ENCODE data around the gene PPP1R8. TPM values are rescaled to one million over a fixed set of nuclear protein-coding genes. Genes with fewer than 3 reads are reported as not detected.

Gene PPP1R8
- total and polyA plus RNA-seq, 2 donors (not counting 1 experiment from before 2014, with no cell fraction given): 42.2 to 48.9 TPM

DNA sequence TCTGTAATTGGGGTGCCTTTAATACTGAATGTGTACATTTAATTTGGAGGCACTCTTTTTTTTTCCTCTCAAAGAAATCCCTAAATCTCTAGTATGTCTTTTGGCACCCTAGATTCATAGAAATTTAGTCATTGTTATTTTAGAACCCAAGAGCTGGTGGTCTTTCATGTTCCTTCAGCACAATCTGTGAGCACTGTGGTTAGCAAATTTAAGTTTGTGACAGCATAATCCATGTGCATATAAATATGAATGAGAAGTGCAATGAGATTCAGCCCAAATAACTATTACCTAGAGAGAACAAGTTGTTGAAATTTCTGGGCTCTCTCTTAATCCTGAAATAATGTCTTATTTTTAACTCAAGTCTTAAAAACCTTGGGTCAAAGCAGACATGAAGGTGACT lies 4.5 kb downstream of the PPP1R8 start:
- Histone ChIP-seq H3K27ac (ENCODE audit: insufficient read depth, low read length) (no peak overlapping the region), H3K79me2 (ENCODE audit: control insufficient read depth, insufficient read depth, low read length) (peaks cover 58% of the 10 kb centered on the region), H3K4me2 (ENCODE audit: extremely low read depth, insufficient read depth, low read length) (no peak overlapping the region), H3K9ac (ENCODE audit: insufficient read depth, low read length) (no peak overlapping the region), H3K27me3 (ENCODE audit: control insufficient read depth, insufficient read depth, low read length) (no peaks in the 10 kb centered on the region), H3K9me3 (ENCODE audit: control insufficient read depth, insufficient read depth, low read depth, low read length) (no peaks in the 10 kb centered on the region), H3K4me1 (ENCODE audit: control insufficient read depth, extremely low read depth, insufficient read depth, low read length) (peaks cover 8% of the 10 kb centered on the region), H3K4me3 (replicated peaks in 1 of 4; ENCODE audit: control extremely low read depth in 1 of 4, insufficient read depth in 1 of 4, low read depth in 3 of 4, low read length in 4 of 4) (no peak overlapping the region), H4K20me1 (ENCODE audit: control insufficient read depth, extremely low read depth, insufficient read depth, low read length) (peaks cover 3% of the 10 kb centered on the region), H2AFZ (ENCODE audit: low read length) (no peak overlapping the region), H3K36me3 (ENCODE audit: control insufficient read depth, insufficient read depth, low read length) (no peaks in the 10 kb centered on the region)
- no peak for DNase-seq (ENCODE audit: low read depth in 2 of 2)
- TF ChIP-seq, protein P1, sequence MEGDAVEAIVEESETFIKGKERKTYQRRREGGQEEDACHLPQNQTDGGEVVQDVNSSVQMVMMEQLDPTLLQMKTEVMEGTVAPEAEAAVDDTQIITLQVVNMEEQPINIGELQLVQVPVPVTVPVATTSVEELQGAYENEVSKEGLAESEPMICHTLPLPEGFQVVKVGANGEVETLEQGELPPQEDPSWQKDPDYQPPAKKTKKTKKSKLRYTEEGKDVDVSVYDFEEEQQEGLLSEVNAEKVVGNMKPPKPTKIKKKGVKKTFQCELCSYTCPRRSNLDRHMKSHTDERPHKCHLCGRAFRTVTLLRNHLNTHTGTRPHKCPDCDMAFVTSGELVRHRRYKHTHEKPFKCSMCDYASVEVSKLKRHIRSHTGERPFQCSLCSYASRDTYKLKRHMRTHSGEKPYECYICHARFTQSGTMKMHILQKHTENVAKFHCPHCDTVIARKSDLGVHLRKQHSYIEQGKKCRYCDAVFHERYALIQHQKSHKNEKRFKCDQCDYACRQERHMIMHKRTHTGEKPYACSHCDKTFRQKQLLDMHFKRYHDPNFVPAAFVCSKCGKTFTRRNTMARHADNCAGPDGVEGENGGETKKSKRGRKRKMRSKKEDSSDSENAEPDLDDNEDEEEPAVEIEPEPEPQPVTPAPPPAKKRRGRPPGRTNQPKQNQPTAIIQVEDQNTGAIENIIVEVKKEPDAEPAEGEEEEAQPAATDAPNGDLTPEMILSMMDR (conservative IDR thresholded peaks at IDR 0.05 in 1 of 2, IDR thresholded peaks at IDR 0.05 in 1 of 2; ENCODE audit: low read depth in 1 of 2, low read length in 2 of 2): no peak
- no peak for TF ChIP-seq EZH2 (IDR thresholded peaks at IDR 0.05; ENCODE audit: low read length, missing control alignments)

DNA sequence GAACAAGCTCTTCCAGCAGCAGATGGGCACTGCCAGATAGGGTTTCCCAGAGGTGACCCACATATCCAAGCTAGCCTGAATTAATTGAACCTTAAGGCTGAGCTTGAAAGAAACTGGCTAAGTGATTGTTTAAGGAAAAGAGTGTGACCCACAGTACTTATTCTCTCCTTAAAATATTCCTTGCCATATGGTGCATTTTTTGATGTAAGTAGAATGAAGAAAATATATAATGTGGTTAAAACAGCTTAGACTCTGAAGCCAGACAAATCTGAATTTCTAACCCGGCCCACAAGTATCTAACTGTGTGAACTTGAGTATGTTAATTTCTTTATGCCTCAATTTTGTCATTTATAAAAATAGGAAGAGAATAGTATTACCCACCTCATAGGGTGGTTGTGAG lies 4.9 kb downstream of the PPP1R8 start:
- H3K4me3 ChIP-seq (replicated peaks in 1 of 4; ENCODE audit: control extremely low read depth in 1 of 4, insufficient read depth in 1 of 4, low read depth in 3 of 4, low read length in 4 of 4): no peak overlapping the region
- no peak overlapping the region for H3K27ac ChIP-seq (ENCODE audit: insufficient read depth, low read length)
- no peak overlapping the region for H3K9ac ChIP-seq (ENCODE audit: insufficient read depth, low read length)
- DNase-seq (ENCODE audit: low read depth in 2 of 2): no peak
- no peak overlapping the region for H3K4me2 ChIP-seq (ENCODE audit: extremely low read depth, insufficient read depth, low read length)
- peaks cover 58% of the 10 kb centered on the region for H3K79me2 ChIP-seq (ENCODE audit: control insufficient read depth, insufficient read depth, low read length)
- H3K36me3 ChIP-seq (ENCODE audit: control insufficient read depth, insufficient read depth, low read length): no peaks in the 10 kb centered on the region
- H4K20me1 ChIP-seq (ENCODE audit: control insufficient read depth, extremely low read depth, insufficient read depth, low read length): peaks cover 3% of the 10 kb centered on the region
- no peak for TF ChIP-seq EZH2 (IDR thresholded peaks at IDR 0.05; ENCODE audit: low read length, missing control alignments)
- TF ChIP-seq, protein P1 (conservative IDR thresholded peaks at IDR 0.05 in 1 of 2, IDR thresholded peaks at IDR 0.05 in 1 of 2; ENCODE audit: low read depth in 1 of 2, low read length in 2 of 2): no peak
- peaks cover 8% of the 10 kb centered on the region for H3K4me1 ChIP-seq (ENCODE audit: control insufficient read depth, extremely low read depth, insufficient read depth, low read length)
- H3K27me3 ChIP-seq (ENCODE audit: control insufficient read depth, insufficient read depth, low read length): no peaks in the 10 kb centered on the region
- no peak overlapping the region for H2AFZ ChIP-seq (ENCODE audit: low read length)
- no peaks in the 10 kb centered on the region for H3K9me3 ChIP-seq (ENCODE audit: control insufficient read depth, insufficient read depth, low read depth, low read length)

DNA sequence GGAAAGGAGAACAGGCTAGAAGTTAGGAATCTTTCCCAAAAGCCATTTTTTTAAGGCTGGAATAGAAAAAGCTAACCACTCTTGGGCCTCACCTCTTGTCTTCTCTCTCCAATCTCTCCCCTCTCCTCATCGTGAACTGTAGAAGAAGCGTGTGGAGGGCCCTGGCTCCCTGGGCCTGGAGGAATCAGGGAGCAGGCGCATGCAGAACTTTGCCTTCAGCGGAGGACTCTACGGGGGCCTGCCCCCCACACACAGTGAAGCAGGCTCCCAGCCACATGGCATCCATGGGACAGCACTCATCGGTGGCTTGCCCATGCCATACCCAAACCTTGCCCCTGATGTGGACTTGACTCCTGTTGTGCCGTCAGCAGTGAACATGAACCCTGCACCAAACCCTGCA lies 19.4 kb downstream of the PPP1R8 start:
- H3K79me2 ChIP-seq (ENCODE audit: control insufficient read depth, insufficient read depth, low read length): no peaks in the 10 kb centered on the region
- no peaks in the 10 kb centered on the region for H3K9me3 ChIP-seq (ENCODE audit: control insufficient read depth, insufficient read depth, low read depth, low read length)
- no peaks in the 10 kb centered on the region for H3K4me1 ChIP-seq (ENCODE audit: control insufficient read depth, extremely low read depth, insufficient read depth, low read length)
- H4K20me1 ChIP-seq (ENCODE audit: control insufficient read depth, extremely low read depth, insufficient read depth, low read length): no peaks in the 10 kb centered on the region
- H2AFZ ChIP-seq (ENCODE audit: low read length): no peak overlapping the region
- no peak overlapping the region for H3K27ac ChIP-seq (ENCODE audit: insufficient read depth, low read length)
- TF ChIP-seq, protein P1 (conservative IDR thresholded peaks at IDR 0.05 in 1 of 2, IDR thresholded peaks at IDR 0.05 in 1 of 2; ENCODE audit: low read depth in 1 of 2, low read length in 2 of 2): no peak
- no peak for TF ChIP-seq EZH2 (IDR thresholded peaks at IDR 0.05; ENCODE audit: low read length, missing control alignments)
- H3K27me3 ChIP-seq (ENCODE audit: control insufficient read depth, insufficient read depth, low read length): no peaks in the 10 kb centered on the region
- DNase-seq (ENCODE audit: low read depth in 2 of 2): no peak
- no peak overlapping the region for H3K9ac ChIP-seq (ENCODE audit: insufficient read depth, low read length)
- H3K4me2 ChIP-seq (ENCODE audit: extremely low read depth, insufficient read depth, low read length): no peak overlapping the region
- H3K4me3 ChIP-seq (replicated peaks in 1 of 4; ENCODE audit: control extremely low read depth in 1 of 4, insufficient read depth in 1 of 4, low read depth in 3 of 4, low read length in 4 of 4): no peak overlapping the region
- peaks cover 5% of the 10 kb centered on the region for H3K36me3 ChIP-seq (ENCODE audit: control insufficient read depth, insufficient read depth, low read length)
